ENCODE results near the gene C22orf31.

Gene C22orf31

DNA sequence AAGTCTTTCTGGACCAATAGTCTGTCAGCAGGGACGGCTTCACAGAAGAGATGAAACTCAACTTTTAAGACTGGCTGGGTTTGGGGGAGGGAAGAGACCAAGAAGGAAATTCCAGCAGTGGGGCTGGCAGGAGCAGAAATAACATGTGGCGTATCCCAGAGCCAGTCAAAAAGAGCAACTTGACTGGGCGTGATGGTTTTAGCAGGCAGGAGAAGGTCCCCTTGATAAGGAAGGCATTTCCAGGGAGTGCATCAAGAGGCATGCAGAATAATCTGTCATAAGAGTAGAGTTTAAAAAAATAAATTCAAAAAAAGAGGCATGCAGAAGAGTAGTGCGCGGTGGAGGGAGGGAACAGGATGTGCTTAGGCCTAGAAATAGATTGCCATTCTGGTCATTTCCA, 52.5 kb downstream of the C22orf31 start:
- TF ChIP-seq PAX5 (IDR thresholded peaks at IDR 0.05; ENCODE audit: insufficient read depth, low read length, severe bottlenecking) (no peak), TAF1 (IDR thresholded peaks at IDR 0.05; ENCODE audit: low read depth, low read length) (no peak), POLR2A (IDR thresholded peaks at IDR 0.05; ENCODE audit: low read depth, low read length) (no peak)
- no peak for DNase-seq (ENCODE audit: insufficient read length, low spot score)
- FAIRE-seq = no peak

Data from GM12891 (cell line).